HG03457 (cell line): ENCODE data around the gene USH1C.

Experiments used
- ATAC-seq: cut with Tn5 transposase; IDR thresholded peaks from one replicate; pipeline ENCODE4 v1.9.1; 2021; ENCODE audit warnings: moderate number of reproducible peaks; ENCODE audit not compliant: unreplicated experiment

USH1C gene

GRCh38 chr11:17544181-17544622 is at the start of gene USH1C:
Gene USH1C, minus strand, starts transcription at chr11:17544416. Its CDS starts 109 bp downstream, at chr11:17544307.
- ATAC-seq: no peak

GRCh38 chr11:17593466-17594245 is 49.4 kb upstream of the USH1C start:
- no peak for ATAC-seq

- ATAC-seq: no peak
These were observed 47.1 kb upstream of the USH1C start for GRCh38 chr11:17591293-17591692.

- no peak for ATAC-seq
These were observed 46.2 kb upstream of the USH1C start for GRCh38 chr11:17590463-17590862.

- no peak for ATAC-seq
These were observed 44.5 kb upstream of the USH1C start for GRCh38 chr11:17588721-17589120.

GRCh38 chr11:17588166-17588565 is 44.0 kb upstream of the USH1C start:
- no peak for ATAC-seq

GRCh38 chr11:17585911-17586695 is 41.9 kb upstream of the USH1C start:
- no peak for ATAC-seq

GRCh38 chr11:17581732-17582053 is 37.5 kb upstream of the USH1C start:
- no peak for ATAC-seq

- ATAC-seq: no peak
These were observed 37.0 kb upstream of the USH1C start for GRCh38 chr11:17581036-17581731.

GRCh38 chr11:17580271-17580670 is 36.1 kb upstream of the USH1C start:
- no peak for ATAC-seq

GRCh38 chr11:17579451-17579850 is 35.2 kb upstream of the USH1C start:
- ATAC-seq: no peak

- ATAC-seq: no peak
These were observed 34.7 kb upstream of the USH1C start for GRCh38 chr11:17578958-17579357.

GRCh38 chr11:17578296-17578695 is 34.1 kb upstream of the USH1C start:
- no peak for ATAC-seq

- ATAC-seq: no peak
These were observed 31.5 kb upstream of the USH1C start for GRCh38 chr11:17575431-17576425.

- no peak for ATAC-seq
These were observed 30.2 kb upstream of the USH1C start for GRCh38 chr11:17574141-17575091.

- no peak for ATAC-seq
These were observed 29.3 kb upstream of the USH1C start for GRCh38 chr11:17573526-17573925.

- no peak for ATAC-seq
These were observed 28.7 kb upstream of the USH1C start for GRCh38 chr11:17572791-17573460.

GRCh38 chr11:17572359-17572690 is 28.1 kb upstream of the USH1C start:
- no peak for ATAC-seq
